ENCODE data around the gene MRPS9.

DNA sequence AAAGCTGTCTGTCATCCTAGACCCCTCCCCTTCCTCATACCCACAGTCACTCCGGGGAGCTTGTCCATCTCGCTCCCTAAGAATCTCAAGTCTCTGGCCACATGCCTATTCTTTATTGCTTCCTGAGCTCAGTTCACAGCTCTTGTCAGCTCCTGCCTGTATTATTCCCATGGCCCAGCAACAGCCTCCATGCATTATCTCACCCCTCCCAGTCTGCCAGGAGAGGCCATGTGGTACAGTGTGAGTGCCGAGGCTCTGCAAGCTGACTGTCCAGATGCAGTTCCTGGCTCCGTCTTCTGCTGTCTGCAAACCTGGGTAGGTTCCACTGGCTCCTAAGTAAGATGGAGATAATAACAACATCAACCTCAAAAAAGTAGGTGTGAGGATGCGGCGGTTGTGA lies 79.7 kb downstream of the MRPS9 start:
- TF ChIP-seq, protein P1, sequence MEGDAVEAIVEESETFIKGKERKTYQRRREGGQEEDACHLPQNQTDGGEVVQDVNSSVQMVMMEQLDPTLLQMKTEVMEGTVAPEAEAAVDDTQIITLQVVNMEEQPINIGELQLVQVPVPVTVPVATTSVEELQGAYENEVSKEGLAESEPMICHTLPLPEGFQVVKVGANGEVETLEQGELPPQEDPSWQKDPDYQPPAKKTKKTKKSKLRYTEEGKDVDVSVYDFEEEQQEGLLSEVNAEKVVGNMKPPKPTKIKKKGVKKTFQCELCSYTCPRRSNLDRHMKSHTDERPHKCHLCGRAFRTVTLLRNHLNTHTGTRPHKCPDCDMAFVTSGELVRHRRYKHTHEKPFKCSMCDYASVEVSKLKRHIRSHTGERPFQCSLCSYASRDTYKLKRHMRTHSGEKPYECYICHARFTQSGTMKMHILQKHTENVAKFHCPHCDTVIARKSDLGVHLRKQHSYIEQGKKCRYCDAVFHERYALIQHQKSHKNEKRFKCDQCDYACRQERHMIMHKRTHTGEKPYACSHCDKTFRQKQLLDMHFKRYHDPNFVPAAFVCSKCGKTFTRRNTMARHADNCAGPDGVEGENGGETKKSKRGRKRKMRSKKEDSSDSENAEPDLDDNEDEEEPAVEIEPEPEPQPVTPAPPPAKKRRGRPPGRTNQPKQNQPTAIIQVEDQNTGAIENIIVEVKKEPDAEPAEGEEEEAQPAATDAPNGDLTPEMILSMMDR (IDR thresholded peaks at IDR 0.05) = no peak
- TF ChIP-seq POLR2A (IDR thresholded peaks at IDR 0.05) = no peak

Data from suprapubic skin (tissue), 3 donors.